ENCODE results near the gene EVC2. TPM values are rescaled to one million over a fixed set of nuclear protein-coding genes. Genes with fewer than 3 reads are reported as not detected.
A peak's percentile ranks its signal among the peaks of the same experiment; 100 is the strongest.

Gene EVC2
- total RNA-seq, 4 donors from 2014 or later, result 15.7 to 24.5 (median 17.2) TPM

GRCh38 chr4:5712517-5712916 is 4.2 kb upstream of the EVC2 start:
- Histone ChIP-seq H3K9me3 (no peaks in the 10 kb centered on the region), H3K36me3 (no peaks in the 10 kb centered on the region), H3K4me1 (peaks cover 8 to 27% of the 10 kb centered on the region in 2 donors), H3K27ac (no peak overlapping the region), H3K27me3 (no peaks in the 10 kb centered on the region), H3K4me3 (replicated peaks in 1 of 3) (peak overlapping the region in 1 of 3 donors; percentile 35)
- 90 to 94% methylated on average over 7 of the region's 7 CpGs for WGBS, 2 donors
- intact Hi-C loops (cut with DNase I), result no loop called here
- no peak for DNase-seq
- no peak for TF ChIP-seq POLR2A (IDR thresholded peaks at IDR 0.05)
- no peak for TF ChIP-seq CTCF (IDR thresholded peaks at IDR 0.05)

GRCh38 chr4:5711479-5712184 is 3.3 kb upstream of the EVC2 start:
- intact Hi-C loops (cut with DNase I), result no loop called here
- Histone ChIP-seq H3K4me3 (replicated peaks in 1 of 3) (peak overlapping the region in 1 of 3 donors; percentile 35), H3K27ac (no peak overlapping the region), H3K4me1 (peaks cover 16 to 36% of the 10 kb centered on the region in 2 donors), H3K9me3 (no peaks in the 10 kb centered on the region), H3K27me3 (no peaks in the 10 kb centered on the region), H3K36me3 (no peaks in the 10 kb centered on the region)
- peak; percentile 25 to 34 for DNase-seq
- 41 to 54% methylated on average over 10 to 12 of the region's 52 CpGs for WGBS, 2 donors
- TF ChIP-seq POLR2A (IDR thresholded peaks at IDR 0.05), result no peak
- TF ChIP-seq CTCF (IDR thresholded peaks at IDR 0.05), result no peak

- intact Hi-C loops (cut with DNase I), result no loop called here
- Histone ChIP-seq H3K36me3 (no peaks in the 10 kb centered on the region), H3K4me1 (peaks cover 16 to 39% of the 10 kb centered on the region in 2 donors), H3K27ac (peak within 1 kb of the TSS in 2 of 3 donors; percentile 58 to 65), H3K9me3 (no peaks in the 10 kb centered on the region), H3K27me3 (no peaks in the 10 kb centered on the region), H3K4me3 (replicated peaks in 1 of 3) (peak within 1 kb of the TSS in 2 of 3 donors; percentile 35 to 36)
- WGBS, 2 donors, result 1 to 3% methylated on average over 10 to 13 of the region's 49 CpGs
- TF ChIP-seq CTCF (IDR thresholded peaks at IDR 0.05), result no peak
- TF ChIP-seq POLR2A (IDR thresholded peaks at IDR 0.05), result peak; percentile 23 to 90
- DNase-seq, result peak; percentile 87 to 91
Measured at GRCh38 chr4:5710961-5711478, 2.7 kb upstream of the EVC2 start, which contains the start of gene EVC. EVC (plus strand) TSS chr4:5711201; CDS start chr4:5711381, 180 bp downstream.

- intact Hi-C loops (cut with DNase I), result no loop called here
- H3K4me3 ChIP-seq (replicated peaks in 1 of 3), result peak overlapping the region in 2 of 3 donors; percentile 35 to 36
- no peaks in the 10 kb centered on the region for H3K9me3 ChIP-seq
- DNase-seq, result no peak
- H3K36me3 ChIP-seq, result no peaks in the 10 kb centered on the region
- H3K4me1 ChIP-seq, result peaks cover 16 to 39% of the 10 kb centered on the region in 2 donors
- 27 to 31% methylated on average over 13 of the region's 13 CpGs for WGBS, 2 donors
- H3K27ac ChIP-seq, result peak overlapping the region in 2 of 3 donors; percentile 58 to 65
- H3K27me3 ChIP-seq, result no peaks in the 10 kb centered on the region
- TF ChIP-seq CTCF (IDR thresholded peaks at IDR 0.05) (peak in 4 of 6 experiments; percentile 13 to 39 (median 22)), POLR2A (IDR thresholded peaks at IDR 0.05) (no peak)
Measured at GRCh38 chr4:5710065-5710960, 2.0 kb upstream of the EVC2 start.
